GM12874 (cell line): ENCODE measurements around the gene DOK6.

Experiments used
- CTCF ChIP-seq: IDR thresholded peaks from 2 replicates; pipeline ENCODE4 v1.5.1; 2011; ENCODE audit warnings: low read depth, mild to moderate bottlenecking, control low read depth, low read length, moderate library complexity; ENCODE audit not compliant: insufficient read depth

Gene DOK6

GRCh38 chr18:69697689-69698088 is 297.0 kb downstream of the DOK6 start:
- no peak for TF ChIP-seq CTCF

- TF ChIP-seq CTCF = no peak
Observed at GRCh38 chr18:69701305-69701704, 300.6 kb downstream of the DOK6 start.

- TF ChIP-seq CTCF = no peak
Observed at GRCh38 chr18:69703461-69703860, 302.8 kb downstream of the DOK6 start.

- no peak for TF ChIP-seq CTCF
Observed at GRCh38 chr18:69705987-69706386, 305.3 kb downstream of the DOK6 start.

- no peak for TF ChIP-seq CTCF
Observed at GRCh38 chr18:69708844-69709243, 308.2 kb downstream of the DOK6 start.

- no peak for TF ChIP-seq CTCF
Observed at GRCh38 chr18:69715191-69715795, 314.6 kb downstream of the DOK6 start.

- no peak for TF ChIP-seq CTCF
Observed at GRCh38 chr18:69717586-69717985, 316.9 kb downstream of the DOK6 start.
